Activated naive CD4-positive, alpha-beta T cell treated with anti-CD3 and anti-CD28 coated beads, Interleukin-2, amount 50 U/mL, for 24 hours (primary cell): ENCODE data around the gene ATIC.

Experiments
- H3K27ac Mint-ChIP-seq: one replicate; pipeline ENCODE4 v1.8.0; 2021; ENCODE audit warnings: mild to moderate bottlenecking, mixed read lengths
- H3K27me3 Mint-ChIP-seq: one replicate; pipeline ENCODE4 v1.8.0; 2021; ENCODE audit warnings: mixed read lengths
- H3K36me3 Mint-ChIP-seq: one replicate; pipeline ENCODE4 v1.8.0; 2021; ENCODE audit warnings: mixed read lengths
- H3K4me1 Mint-ChIP-seq: one replicate; pipeline ENCODE4 v1.8.0; 2021; ENCODE audit warnings: mixed read lengths
- H3K4me3 Mint-ChIP-seq: one replicate; pipeline ENCODE4 v1.8.0; 2021; ENCODE audit warnings: mild to moderate bottlenecking, mixed read lengths
- H3K9me3 Mint-ChIP-seq: one replicate; pipeline ENCODE4 v1.8.0; 2021; ENCODE audit warnings: mixed read lengths

The ATIC gene

GRCh38 chr2:215311625-215312396 lies at the start of gene ATIC:
Gene ATIC, plus strand, starts transcription at chr2:215312059. Its CDS starts 84 bp downstream, at chr2:215312143.
- no peaks in the 10 kb centered on the region for H3K27me3 Mint-ChIP-seq
- peak within 1 kb of the TSS; percentile 97 for H3K27ac Mint-ChIP-seq
- peaks cover 37% of the 10 kb centered on the region for H3K4me1 Mint-ChIP-seq
- peak within 1 kb of the TSS; percentile 96 for H3K4me3 Mint-ChIP-seq
- peaks cover 30% of the 10 kb centered on the region for H3K36me3 Mint-ChIP-seq
- no peaks in the 10 kb centered on the region for H3K9me3 Mint-ChIP-seq

- H3K27me3 Mint-ChIP-seq, result no peaks in the 10 kb centered on the region
- H3K27ac Mint-ChIP-seq, result no peak overlapping the region
Measured at GRCh38 chr2:215262303-215262702, 49.6 kb upstream of the ATIC start.

GRCh38 chr2:215262741-215263362 lies 49.0 kb upstream of the ATIC start:
- Mint-ChIP-seq H3K36me3 (no peaks in the 10 kb centered on the region), H3K27ac (no peak overlapping the region), H3K4me1 (no peaks in the 10 kb centered on the region), H3K4me3 (no peak overlapping the region), H3K9me3 (no peaks in the 10 kb centered on the region), H3K27me3 (no peaks in the 10 kb centered on the region)

More at GRCh38 chr2:215262303-215262702, 49.6 kb upstream of the ATIC start:
- Mint-ChIP-seq H3K4me1 (no peaks in the 10 kb centered on the region), H3K36me3 (no peaks in the 10 kb centered on the region), H3K4me3 (no peak overlapping the region), H3K9me3 (no peaks in the 10 kb centered on the region)

GRCh38 chr2:215264374-215264773 lies 47.5 kb upstream of the ATIC start:
- Mint-ChIP-seq H3K36me3 (no peaks in the 10 kb centered on the region), H3K4me1 (no peaks in the 10 kb centered on the region), H3K27ac (no peak overlapping the region), H3K4me3 (no peak overlapping the region), H3K27me3 (no peaks in the 10 kb centered on the region), H3K9me3 (no peaks in the 10 kb centered on the region)

- Mint-ChIP-seq H3K9me3 (no peaks in the 10 kb centered on the region), H3K36me3 (no peaks in the 10 kb centered on the region), H3K4me3 (no peak overlapping the region), H3K27ac (no peak overlapping the region), H3K4me1 (peaks cover 4% of the 10 kb centered on the region), H3K27me3 (no peaks in the 10 kb centered on the region)
Measured at GRCh38 chr2:215269397-215270117, 42.3 kb upstream of the ATIC start.

DNA sequence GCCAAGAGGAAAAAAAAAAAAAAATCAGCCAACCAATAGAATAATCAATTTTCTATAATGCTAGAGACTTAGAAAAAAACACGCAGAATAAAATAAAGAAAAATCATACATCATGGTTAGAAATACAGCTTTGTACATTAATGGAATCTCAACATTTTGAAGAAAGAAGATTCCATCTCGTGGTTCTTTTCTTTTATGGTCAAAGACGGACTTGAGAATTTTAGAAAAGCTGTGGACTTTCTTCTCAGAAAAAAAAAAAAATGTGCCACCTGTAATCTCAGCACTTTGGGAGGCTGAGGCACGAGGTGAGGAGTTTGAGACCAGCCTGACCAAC lies 41.8 kb upstream of the ATIC start:
- Mint-ChIP-seq H3K4me1 (peaks cover 4% of the 10 kb centered on the region), H3K4me3 (no peak overlapping the region), H3K9me3 (no peaks in the 10 kb centered on the region), H3K36me3 (no peaks in the 10 kb centered on the region), H3K27me3 (no peaks in the 10 kb centered on the region), H3K27ac (no peak overlapping the region)

DNA sequence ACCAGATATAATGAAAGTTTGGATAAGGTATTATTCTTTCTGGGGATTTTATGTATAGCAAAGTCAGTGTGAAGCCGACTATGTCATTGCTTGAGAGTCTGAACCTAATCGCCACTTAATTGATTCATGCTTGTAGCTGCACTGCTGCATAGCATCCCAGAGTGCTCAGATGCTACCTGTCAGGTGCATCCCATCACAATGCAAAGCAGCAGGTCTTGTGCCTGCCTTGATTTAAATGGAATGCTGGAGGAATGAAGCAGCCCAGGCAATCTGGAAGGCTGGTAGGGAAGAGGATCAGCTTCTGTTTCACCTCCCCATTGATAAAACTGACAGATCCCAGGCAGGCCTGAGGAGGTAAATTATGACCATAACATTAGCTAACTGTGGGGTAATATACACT lies 40.4 kb upstream of the ATIC start:
- H3K36me3 Mint-ChIP-seq, result no peaks in the 10 kb centered on the region
- H3K4me3 Mint-ChIP-seq, result no peak overlapping the region
- H3K27me3 Mint-ChIP-seq, result peaks cover 1% of the 10 kb centered on the region
- peaks cover 4% of the 10 kb centered on the region for H3K4me1 Mint-ChIP-seq
- no peak overlapping the region for H3K27ac Mint-ChIP-seq
- H3K9me3 Mint-ChIP-seq, result no peaks in the 10 kb centered on the region

GRCh38 chr2:215272918-215273317 lies 38.9 kb upstream of the ATIC start:
- Mint-ChIP-seq H3K4me1 (peaks cover 4% of the 10 kb centered on the region), H3K36me3 (no peaks in the 10 kb centered on the region), H3K27ac (no peak overlapping the region), H3K27me3 (peaks cover 2% of the 10 kb centered on the region), H3K4me3 (no peak overlapping the region), H3K9me3 (no peaks in the 10 kb centered on the region)

DNA sequence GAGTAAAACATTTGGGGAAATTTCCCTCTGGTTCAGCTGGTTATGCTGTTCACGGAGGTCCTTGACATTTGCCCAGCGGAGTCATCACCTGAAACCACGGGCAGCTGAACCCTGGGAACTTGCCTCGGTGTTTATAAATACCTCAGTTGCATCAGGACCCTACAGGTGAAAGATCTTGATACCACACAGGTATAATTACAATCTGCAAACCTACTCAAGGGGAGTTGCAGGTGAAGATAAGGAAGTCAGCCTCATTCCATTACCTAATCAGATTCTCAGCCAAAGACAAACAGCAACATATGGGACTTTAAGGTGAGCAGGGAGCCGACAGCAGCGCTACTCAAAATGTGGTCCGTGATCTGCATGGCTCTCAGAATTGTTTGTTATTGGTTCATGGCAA lies 37.0 kb upstream of the ATIC start:
- Mint-ChIP-seq H3K36me3 (no peaks in the 10 kb centered on the region), H3K4me3 (no peak overlapping the region), H3K27me3 (peaks cover 2% of the 10 kb centered on the region), H3K9me3 (no peaks in the 10 kb centered on the region), H3K4me1 (peaks cover 3% of the 10 kb centered on the region), H3K27ac (no peak overlapping the region)

GRCh38 chr2:215275824-215276223 lies 36.0 kb upstream of the ATIC start:
- no peaks in the 10 kb centered on the region for H3K4me1 Mint-ChIP-seq
- H3K27me3 Mint-ChIP-seq, result peaks cover 2% of the 10 kb centered on the region
- no peaks in the 10 kb centered on the region for H3K36me3 Mint-ChIP-seq
- no peak overlapping the region for H3K27ac Mint-ChIP-seq
- no peaks in the 10 kb centered on the region for H3K9me3 Mint-ChIP-seq
- no peak overlapping the region for H3K4me3 Mint-ChIP-seq

DNA sequence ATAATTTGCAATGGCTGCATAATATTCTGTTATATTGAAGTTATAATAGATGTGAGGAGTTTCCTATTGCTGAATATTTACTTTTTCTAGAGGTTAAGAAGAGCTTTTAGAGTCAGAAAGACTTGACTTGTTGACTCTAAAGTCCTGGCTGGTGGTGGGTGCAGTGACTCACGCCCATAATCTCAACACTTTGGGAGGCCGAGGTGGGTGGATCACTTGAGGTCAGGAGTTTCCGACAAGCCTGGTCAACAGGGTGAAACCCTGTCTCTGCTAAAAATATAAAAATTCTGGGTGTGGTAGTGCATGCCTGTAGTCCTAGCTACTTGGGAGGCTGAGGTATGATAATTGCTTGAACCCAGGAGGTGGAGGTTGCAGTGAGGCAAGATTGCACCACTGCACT lies 33.9 kb upstream of the ATIC start:
- Mint-ChIP-seq H3K27me3 (peaks cover 2% of the 10 kb centered on the region), H3K4me1 (no peaks in the 10 kb centered on the region), H3K4me3 (no peak overlapping the region), H3K36me3 (no peaks in the 10 kb centered on the region), H3K27ac (no peak overlapping the region), H3K9me3 (no peaks in the 10 kb centered on the region)

DNA sequence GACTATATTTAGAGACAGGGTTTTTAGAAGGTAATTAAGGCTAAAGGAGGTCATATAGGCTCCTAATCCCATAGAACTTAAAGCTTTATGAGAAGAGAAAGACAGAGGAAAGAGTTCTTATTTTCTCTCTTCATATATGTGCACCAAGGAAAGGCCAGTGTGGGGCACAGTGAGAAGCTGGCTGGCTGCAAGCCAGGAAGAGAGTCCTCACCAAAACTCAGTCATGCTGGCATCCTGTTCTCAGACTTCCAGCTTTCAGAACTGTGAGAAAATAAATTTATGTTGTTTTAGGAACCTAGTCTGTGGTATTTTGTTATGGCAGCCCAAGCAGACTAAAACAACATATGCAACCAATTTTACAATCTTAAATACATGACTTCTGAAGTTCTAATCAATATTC lies 31.5 kb upstream of the ATIC start:
- no peaks in the 10 kb centered on the region for H3K9me3 Mint-ChIP-seq
- H3K27me3 Mint-ChIP-seq, result peaks cover 2% of the 10 kb centered on the region
- no peaks in the 10 kb centered on the region for H3K36me3 Mint-ChIP-seq
- no peak overlapping the region for H3K27ac Mint-ChIP-seq
- H3K4me1 Mint-ChIP-seq, result no peaks in the 10 kb centered on the region
- H3K4me3 Mint-ChIP-seq, result no peak overlapping the region

DNA sequence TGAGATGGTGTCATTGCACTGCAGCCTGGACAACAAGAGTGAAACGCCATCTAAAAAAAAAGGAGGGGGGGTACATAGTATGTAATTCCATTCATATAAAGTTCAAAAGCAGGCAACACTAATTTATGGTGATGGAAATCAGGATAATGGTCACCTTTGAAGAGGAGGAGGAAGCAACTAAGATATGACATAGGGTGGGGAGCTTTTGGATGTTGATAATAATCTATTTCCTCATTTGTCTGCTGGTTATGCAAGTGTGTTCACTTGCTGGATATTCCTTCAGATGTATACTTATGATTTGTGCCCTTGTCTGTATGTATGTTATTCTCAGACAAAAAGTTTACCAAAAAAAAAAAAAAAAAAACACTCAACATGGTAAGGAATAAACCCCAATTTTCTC lies 28.6 kb upstream of the ATIC start:
- Mint-ChIP-seq H3K36me3 (no peaks in the 10 kb centered on the region), H3K4me1 (no peaks in the 10 kb centered on the region), H3K9me3 (no peaks in the 10 kb centered on the region), H3K27ac (no peak overlapping the region), H3K4me3 (no peak overlapping the region), H3K27me3 (no peaks in the 10 kb centered on the region)

GRCh38 chr2:215286309-215286708 lies 25.6 kb upstream of the ATIC start:
- no peaks in the 10 kb centered on the region for H3K36me3 Mint-ChIP-seq
- no peaks in the 10 kb centered on the region for H3K9me3 Mint-ChIP-seq

DNA sequence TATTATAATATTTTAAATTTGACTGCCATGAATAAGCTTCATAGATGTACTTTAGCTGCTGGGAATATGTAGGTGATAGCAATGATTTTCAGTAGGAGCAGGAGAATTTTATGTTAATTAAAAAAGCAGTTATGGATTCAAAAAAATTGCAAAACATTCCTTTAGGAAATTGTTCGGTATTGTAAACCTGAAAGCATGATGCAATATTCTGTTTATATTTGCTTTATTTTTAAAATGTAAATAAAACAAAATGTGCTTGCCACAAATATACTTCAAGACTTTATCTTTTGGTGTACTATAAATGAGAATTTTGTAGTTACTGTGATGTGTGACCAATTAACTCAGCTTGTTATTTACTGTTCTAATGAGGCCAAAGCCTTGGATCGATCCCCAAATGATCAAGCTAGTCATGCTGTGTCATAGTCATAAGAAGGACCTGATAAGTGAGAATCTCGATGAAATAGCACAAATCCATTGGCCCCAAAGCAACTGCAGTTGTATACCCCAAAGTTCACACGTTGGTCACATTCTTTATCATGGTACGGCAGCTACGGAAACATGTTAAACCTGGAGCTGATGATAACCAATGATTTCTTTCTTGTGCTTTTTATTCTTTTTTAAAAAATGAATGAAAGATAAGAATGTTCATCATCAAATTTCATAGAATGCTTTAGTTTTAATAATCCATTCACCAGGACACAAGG lies 23.6 kb upstream of the ATIC start:
- H3K27me3 Mint-ChIP-seq, result no peaks in the 10 kb centered on the region
- no peaks in the 10 kb centered on the region for H3K9me3 Mint-ChIP-seq

More at GRCh38 chr2:215286309-215286708, 25.6 kb upstream of the ATIC start:
- H3K27me3 Mint-ChIP-seq, result no peaks in the 10 kb centered on the region
- H3K4me3 Mint-ChIP-seq, result no peak overlapping the region
- H3K4me1 Mint-ChIP-seq, result no peaks in the 10 kb centered on the region
- H3K27ac Mint-ChIP-seq, result no peak overlapping the region

More for the DNA sequence above, 23.6 kb upstream of the ATIC start:
- Mint-ChIP-seq H3K36me3 (no peaks in the 10 kb centered on the region), H3K27ac (no peak overlapping the region), H3K4me1 (no peaks in the 10 kb centered on the region), H3K4me3 (no peak overlapping the region)
